HG02884 (cell line): ENCODE measurements around the gene DNAH6.

ENCODE experiments used
- ATAC-seq: cut with Tn5 transposase; IDR thresholded peaks from one replicate; pipeline ENCODE4 v1.9.1; 2021; ENCODE audit warnings: mild to moderate bottlenecking, moderate library complexity; ENCODE audit not compliant: unreplicated experiment

Gene DNAH6

DNA sequence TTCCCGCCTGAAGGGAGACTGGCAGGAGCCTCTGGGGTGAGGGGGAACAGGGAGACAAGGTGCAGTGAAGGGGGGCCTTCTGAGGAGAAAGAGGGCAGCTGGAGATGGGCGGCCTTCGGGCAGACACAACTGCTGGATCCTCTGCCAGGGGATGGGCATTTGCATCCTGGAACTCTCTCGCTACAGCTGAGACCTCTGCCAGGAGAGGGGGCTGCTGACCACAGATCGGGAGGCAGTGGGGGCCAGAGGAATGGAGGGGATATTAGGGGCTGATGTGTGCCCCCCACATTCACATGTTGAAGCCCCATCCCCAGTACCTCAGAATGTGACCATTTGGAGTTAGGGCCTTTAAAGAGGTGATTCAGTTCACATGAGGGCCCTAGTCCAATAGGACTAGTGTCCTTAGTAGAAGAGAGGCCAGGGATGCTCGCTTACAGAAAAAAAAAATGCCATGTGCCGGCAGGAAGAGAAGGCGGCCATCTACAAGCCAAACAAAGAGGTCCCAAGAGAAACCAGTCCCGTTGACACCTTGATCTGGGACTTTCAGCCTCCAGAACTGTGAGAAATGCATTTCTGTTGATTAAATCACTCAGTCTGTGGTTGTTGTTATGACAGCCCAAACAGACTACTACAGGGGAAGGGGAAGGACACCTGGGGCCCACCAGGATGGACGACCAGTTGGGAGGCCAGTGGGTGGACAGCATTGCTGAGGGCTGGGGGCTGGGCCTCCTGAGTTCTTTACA lies 314.6 kb downstream of the DNAH6 start:
- no peak for ATAC-seq

DNA sequence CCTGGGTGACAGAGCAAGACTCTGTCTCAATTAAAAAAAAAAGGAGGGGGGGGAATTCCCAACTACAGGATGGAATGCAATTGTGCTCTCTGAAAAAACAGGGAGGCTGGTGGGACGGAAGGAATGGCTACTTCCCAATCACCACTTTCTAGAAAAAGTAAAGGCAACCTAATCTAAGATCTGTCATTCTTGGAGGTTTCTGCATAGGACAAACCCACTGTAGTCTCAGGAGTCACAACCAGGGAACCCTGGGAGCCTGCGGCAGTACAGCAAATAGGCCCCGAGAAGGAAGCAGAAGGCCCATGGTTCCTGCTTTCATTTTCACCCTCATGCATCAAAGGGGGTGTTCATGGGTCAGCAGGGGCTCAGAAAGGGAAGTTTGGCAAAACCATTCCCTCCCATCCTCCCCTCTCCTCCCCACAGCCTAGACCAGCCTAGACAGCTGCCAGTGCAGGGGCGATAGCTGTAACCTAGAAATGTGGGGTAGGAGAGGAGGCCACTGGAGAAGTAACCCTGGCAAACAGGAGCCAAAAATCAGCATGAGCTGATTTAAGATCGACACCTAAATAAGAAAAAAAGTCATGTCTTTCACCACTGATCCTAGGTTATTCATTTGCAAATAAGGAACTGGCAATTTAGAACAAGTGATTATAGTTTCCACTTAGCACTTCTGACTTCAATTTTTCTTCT lies 316.6 kb downstream of the DNAH6 start:
- peak; percentile 84 for ATAC-seq

DNA sequence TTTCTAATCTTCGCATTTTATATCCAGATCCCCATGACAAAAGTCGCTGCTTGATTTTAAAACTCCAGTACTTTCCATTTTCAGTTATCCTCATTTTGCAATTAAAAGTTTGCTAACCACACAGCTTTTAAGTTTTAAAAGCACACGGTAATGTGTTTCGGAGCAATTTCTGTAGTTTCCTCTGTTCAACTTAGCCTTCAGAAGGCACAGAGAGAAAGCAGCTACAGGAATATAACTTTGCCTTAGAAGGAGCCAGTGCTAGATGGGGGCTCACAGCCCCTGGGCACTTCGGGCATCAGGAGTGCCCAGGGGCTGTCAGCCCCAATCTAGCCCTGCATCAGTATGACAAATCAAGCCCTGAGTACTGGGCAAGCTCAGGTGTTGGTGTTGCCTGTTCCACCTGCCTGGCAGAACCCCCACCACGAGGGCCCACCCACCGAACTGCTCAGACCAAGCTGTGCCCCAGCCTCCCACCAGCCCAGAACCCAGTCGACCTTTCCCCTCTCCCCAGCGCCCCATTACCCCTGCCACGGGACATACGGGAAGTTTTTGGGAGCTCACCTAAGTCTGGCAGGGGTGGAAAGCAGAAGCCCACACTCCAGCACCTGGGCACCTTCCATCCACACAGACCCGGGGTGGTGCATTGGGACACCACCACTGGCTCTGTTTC lies 317.3 kb downstream of the DNAH6 start:
- ATAC-seq: no peak

DNA sequence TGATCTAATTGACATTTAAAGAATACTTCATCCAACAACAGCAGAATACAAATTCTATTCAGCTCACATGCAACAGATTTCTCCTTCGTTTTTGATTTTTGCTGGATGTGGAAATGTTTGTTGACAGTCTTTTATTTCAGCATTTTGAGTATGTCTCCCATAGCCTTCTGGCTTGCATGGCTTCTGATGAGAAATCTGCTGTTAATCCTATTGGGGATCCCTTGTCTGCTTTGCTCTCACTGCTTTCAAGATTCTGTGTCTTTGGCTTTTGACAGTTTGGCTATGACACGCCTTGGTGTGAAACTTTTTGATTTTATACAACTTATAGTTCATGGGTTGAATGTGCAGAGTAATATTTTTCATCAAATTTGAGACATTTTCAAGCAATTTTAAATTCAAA lies 319.9 kb downstream of the DNAH6 start:
- no peak for ATAC-seq

DNA sequence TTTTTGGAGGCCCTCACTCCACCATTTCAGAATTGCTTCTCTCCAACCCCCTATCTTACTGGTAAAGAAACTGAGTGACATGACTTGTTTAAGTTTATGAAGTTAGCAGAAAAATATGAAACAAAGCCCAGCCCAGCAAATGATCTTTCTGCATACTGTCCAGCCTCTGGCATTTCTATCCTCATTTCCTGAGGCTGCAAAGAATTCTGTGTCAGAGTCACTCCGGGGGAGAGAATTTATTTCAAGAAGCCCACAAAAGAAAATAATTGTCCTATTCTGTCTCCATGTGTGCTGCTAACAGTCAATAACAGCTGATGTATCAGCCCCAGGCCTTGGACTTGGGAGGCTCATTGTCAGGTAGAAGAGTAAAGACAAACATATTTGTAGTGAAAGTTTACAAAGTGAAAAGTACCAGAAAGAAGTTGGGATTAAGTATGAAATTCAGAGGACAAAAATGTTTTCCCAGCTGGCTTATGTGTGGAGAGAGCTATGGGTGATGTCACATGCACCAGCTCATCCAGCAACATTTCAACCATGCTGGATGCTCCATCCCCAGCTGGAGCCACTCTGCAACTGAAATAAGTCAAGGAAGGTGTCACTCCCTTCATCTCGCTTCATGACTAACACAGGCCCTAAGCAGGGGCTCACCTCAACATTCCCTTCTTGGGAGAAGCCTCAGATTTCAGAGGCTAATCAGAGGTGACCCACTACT lies 322.3 kb downstream of the DNAH6 start:
- no peak for ATAC-seq

DNA sequence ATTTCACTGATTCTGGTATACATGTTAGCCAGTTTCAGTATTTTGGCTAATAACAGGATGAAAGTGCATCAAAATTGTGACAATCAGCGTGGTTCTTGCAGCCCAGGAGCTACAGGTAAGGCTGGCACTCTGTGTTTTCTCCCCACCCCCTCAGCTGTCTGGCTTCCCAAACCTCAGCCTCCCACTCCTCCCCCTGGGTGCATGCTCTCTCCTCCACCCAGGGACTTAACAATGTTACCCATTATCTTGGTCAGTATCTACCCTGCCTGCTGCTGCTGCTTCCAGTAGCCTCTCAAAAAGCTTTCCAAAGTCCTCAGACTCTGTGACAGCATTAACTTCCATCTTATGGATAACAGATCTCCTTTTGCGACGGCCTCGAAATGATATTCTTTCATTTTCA lies 323.6 kb downstream of the DNAH6 start:
- ATAC-seq: no peak

DNA sequence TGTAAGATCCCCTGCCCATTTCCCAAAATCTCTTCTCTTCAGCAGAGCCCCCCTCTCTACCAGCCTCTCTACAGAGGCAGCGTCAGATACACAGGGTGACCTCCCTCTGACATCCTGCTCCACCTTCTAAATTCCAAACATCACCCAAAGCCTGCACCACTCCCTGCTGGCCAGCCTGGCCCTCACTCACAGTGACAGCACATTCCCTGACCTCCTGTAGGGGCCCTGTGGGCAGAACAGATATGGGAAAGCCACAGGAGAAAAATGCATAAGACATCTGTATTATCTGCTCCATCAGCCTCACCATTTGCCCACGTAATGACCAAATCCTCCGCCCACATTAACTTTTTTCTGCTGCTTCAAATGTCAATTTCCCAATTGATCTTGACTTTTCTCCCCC lies 324.0 kb downstream of the DNAH6 start:
- ATAC-seq: no peak

DNA sequence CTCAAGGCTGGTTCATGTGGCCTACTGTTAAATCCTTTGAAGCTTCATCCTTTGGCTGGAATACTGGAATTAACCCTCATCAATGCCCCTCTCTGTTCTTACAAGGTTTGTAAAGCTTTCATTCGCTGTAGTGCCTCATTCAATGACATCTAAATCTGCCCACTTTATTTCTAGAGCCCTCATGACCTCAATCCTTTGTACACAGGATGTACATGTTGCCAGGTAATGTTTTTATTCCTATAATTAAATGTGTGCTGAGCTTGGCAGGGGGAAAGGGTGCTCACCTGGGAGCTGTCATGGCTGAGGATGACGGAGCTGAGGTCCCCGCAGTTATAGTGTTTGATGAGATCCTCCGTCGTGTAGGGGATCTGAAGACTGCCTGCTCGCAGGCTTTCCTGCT lies 325.3 kb downstream of the DNAH6 start:
- ATAC-seq: no peak

DNA sequence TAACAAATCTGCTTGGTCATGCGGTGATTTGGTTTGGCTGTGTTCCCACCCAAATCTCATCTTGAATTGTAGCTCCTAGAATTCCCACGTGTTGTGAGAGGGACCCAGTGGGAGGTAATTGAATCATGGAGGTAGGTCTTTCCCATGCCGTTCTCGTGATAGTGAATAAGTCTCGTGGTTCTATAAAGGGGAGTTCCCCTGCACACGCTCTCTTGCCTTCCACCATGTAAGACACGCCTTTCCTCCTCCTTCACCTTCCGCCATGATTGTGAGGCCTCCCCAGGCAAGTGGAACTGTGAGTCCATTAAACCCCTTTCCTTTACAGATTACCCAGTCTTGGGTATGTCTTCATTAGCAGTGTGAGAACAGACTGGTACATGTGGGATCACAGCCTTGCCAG lies 327.8 kb downstream of the DNAH6 start:
- no peak for ATAC-seq

DNA sequence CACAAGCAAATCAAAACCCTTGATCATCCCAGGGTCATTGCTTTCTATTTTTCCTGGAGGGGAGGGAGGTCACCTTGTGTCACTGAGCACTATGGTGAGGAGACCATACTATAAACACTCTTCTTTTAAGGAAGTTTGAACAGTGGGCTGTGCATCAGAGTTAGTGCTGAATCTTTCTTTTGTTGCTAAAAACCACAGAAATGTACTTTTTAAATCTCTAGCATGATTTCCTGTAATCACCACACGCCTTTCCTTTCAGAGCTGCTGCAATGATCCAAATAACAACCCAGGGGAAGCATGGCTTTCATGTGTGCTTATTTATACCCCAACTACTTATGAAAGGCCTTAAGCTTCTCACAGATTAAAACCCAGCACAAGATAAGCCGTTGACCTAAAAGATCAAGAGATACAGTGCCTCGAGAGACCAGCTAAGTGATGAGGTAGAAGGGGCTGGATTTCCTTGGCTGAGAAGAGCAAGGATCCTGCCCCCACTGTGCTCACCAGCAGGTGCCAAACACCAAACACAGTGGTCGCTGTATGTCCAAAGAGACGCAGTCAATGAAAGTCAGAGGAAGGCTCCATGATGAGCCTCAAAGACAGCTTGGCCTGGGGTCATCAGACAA lies 329.9 kb downstream of the DNAH6 start:
- no peak for ATAC-seq

DNA sequence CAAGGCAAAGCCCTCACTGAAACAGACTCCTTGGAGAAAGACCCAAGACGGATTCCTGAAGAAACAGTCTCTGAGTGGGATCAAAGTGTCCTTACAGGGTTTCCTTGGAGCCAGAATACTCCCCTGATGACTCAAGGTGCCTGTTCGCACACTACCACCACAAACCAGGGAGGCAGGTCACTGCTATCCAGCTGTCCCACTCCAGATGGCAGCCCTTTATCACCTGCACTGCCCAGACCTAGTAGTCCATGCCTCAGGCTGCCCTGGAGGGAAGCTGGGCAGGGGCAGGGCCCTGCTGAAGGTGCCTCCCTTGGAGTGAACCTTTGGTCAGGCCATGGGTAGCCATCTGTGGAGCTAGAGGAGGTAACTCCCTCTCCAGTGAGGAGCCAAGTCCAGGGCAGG lies 330.4 kb downstream of the DNAH6 start:
- no peak for ATAC-seq

DNA sequence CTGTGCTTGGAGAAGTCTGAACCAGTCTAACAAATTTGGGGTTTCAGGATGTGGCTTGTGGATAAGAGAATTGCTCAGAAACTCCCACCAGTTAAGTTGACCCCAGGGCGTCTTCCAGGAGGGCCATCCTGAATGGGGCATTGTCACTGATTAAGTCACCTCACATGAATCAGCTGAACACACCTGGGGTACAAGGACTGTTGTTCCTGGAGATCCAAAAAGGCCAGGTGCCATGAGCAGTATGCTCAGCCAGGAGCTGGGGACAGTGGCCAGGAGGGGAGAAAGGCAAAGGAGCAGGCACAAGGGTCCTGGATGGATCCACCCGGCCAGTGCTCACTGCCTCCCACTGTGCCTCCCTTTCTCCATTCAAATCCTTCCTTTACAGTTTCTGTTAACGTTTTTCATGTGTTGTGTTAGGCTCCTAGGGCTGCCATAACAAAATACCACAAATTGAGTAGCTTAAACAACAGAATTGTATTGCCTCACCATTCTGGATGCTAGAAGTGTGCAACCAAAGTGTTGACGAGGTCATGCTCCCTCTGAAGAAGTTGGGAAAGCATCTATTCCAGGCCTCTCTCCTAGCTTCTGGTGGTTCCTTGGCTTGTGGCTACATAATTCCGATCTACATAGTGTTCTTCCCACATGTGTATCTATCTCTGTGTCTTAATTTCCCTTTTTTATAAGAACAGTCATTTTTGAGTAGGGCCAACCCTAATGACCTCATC lies 331.2 kb downstream of the DNAH6 start:
- ATAC-seq: no peak

DNA sequence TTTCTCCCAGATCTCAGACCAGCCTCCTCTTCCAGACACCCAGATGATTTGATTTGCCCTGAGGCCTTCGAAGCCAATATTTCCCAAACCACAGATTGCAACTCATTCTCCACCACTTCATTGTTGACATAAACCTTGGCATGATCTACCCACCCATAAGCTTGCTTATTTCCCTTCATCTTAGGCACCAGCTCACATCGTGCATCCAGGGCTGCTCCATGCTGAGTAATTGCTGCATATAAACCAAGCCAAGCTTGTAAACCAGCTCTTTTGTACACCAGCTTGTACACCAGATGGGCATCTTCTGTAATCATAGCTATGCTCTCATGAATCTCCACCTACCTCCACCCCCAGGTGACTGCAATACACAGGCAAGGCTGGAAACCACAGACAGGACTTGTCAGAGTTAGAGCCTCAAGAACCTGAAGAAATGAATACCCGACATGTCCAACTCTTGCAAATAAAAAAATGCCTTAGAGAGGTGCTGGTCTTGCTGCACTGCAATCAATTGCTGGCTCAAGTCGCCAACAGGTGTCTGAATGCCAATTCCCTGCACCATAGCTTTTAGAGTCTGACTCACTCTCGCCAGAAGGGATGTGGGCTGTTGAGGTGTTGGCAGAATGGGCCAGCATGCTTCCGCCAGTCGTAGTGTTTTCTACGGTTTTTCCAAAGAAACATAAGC lies 333.1 kb downstream of the DNAH6 start:
- no peak for ATAC-seq

DNA sequence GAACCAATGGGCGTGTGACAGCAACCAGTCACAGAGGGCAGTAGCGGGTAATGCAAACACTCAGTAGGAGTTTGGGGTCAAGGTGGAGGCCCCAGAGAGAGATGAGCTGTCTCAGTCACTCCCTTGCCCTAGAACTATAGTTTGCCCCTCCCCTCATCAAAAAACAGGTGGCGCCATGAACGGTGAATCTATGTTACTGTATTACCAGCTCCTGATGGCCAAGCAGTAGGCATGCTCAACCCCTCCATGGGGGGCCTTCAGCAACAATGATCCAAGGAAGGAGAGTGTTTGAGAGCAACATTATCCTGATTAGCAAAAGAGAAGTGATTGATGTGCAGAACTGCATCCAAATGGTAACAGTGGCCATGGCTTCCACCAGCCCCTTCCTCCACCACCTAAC lies 334.2 kb downstream of the DNAH6 start:
- no peak for ATAC-seq

DNA sequence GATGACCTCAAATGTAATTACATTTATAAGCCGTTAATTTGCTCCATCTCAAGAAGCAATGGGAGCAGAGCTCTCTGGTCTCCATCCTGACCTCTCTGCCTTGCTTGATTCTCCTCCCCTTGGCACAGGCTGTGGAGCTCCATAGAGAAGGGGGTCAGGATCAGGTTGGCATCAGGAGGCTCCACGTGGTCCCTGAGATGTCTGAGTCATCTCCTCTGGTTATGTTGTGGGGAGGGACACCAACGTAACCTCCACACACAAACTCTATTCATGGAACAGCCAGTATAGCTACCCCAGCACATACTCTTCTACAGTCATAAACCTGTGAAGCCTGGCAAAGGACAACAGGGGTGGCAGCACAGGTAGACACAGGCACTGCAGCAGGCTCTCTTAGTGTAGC lies 335.6 kb downstream of the DNAH6 start:
- ATAC-seq: no peak

DNA sequence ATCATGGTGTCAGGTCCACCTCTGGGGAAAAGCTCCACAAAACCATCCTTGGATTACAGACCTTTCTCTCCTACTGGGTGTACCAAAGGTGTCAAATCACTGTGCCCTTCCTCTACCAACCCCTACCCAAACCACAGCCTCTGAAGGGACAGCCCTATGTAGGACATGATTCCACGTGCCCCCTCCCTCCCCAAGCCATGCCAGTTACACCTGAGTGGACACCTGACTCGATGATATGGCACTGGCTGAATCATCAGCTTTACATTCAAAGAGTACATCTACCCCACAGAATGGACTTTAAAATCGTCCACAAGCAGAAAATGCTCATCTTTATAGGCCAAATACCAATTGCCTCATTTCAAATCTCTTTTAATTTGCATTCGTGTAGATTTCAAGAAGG lies 338.6 kb downstream of the DNAH6 start:
- ATAC-seq: no peak

DNA sequence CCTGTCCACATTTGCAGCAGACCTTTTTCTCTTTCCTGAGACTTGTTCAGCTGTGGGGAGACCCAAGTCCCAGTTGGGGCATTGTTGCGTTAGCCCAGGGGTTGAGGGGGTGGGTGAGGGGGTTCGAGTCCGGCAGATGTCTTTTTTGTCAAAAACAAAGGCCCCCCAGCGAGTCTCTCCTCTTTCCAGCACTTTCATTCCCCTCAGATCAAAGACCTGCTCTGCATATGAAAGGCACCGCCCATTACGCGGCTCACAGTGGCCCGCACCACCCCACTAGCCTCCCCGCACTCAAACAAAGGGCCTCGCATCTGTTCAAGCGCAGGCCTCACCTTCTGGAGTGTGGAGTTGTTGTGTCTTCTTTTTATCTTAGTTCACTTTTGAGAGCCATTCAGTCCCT lies 339.4 kb downstream of the DNAH6 start:
- no peak for ATAC-seq

DNA sequence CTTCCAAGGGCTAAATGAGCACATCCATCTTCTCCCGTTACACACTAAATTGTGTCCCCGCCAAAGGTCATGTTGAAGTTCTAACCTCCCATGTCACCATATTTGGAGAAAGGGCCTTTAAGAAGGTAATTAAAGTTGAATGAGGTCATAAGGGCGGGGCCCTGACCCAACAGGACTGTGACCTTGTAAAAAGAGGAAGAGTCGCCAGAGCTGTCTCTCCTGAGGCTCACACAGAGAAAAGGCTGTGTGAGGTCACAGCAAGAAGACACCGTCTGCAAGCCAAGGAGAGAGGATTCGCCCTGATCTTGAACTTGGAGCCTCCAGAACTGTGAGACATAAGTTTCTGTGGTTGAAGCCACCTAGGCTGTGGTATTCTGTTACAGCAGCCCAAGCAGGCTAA lies 340.5 kb downstream of the DNAH6 start:
- no peak for ATAC-seq

DNA sequence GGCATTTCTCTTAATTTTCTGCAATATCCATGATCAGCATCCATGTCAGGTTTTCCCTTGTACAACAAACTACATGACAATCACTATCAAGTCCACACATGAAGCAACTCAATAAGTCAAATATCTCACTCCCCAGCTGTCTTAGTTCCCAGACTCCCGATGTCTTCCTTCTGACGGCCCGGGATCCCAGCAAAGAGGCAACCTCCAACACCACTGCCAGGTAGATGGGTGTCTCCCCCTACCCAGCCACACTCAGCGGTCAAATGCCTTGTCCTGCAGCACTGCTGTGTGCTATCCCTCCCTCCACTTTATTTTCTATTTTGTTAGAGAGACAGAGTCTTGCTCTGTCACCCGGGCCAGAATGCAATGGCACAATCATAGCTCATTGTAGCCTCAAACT lies 341.3 kb downstream of the DNAH6 start:
- ATAC-seq: no peak

DNA sequence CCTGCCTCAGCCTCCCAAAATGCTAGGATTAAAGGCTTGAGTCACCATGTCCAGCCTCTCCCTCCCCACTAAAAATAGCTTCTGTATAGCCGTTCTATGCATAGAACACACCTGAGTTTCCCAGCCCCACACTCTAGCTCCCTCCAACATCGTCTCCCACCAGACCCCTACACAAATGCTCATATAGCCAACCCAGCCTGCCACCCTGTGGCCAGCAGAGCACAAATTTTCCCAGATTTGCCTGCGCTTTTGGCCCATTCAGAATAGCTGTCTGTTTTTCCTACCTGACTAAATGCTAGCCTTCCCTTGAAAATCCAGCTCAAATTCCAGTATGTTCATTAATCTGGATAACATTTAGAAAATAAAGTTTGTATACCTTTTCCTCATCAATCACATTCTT lies 341.8 kb downstream of the DNAH6 start:
- ATAC-seq: no peak
